Activated CD4-positive, alpha-beta T cell treated with anti-CD3 and anti-CD28 coated beads, Interleukin-2, amount 50 U/mL, for 4 hours (primary cell): ENCODE results near the gene RPL14.

Experiments
- DNase-seq, 2 experiments: peaks; one replicate each; pipeline ENCODE4 v3.0.0-alpha.2; 2020

The RPL14 gene

GRCh38 chr3:40463579-40463978 is 6.4 kb downstream of the RPL14 start:
- DNase-seq: no peak

GRCh38 chr3:40464339-40465110 is 7.4 kb downstream of the RPL14 start:
- DNase-seq: no peak

DNA sequence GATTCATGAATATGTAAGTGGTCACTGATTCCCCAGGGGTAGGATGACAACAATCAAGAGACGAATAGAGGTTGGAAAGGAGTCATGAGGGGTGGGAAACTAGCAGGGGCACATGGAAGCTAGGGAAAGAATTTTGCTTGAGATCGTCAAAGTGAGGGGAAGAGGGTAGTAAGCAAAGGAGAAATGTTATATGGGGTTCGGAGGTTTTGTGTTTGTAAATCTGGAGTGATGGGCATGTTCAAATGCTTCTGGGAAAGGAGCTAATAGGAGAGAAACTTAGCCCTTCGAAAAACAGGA is 7.9 kb downstream of the RPL14 start:
- no peak for DNase-seq

- DNase-seq: no peak
Observed at GRCh38 chr3:40465456-40465855, 8.3 kb downstream of the RPL14 start.

DNA sequence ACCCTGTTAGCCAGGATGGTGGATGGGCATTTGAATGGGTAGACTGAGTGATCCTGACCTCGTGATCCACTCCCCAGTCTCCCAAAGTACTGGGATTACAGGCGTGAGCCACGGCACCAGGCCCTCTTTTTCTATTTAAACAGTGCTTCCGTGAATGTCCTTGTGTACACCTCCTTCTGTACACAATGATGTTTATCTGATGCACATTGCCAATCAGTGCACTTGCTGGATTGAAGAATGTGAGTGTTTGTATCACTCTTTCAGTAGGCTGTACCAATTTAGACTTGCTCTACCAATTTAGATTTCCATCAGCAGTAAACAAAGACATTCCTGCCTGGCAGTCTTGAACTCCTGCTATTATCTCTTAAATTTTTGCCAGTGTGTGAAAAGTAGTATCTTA is 10.9 kb downstream of the RPL14 start:
- no peak for DNase-seq

- no peak for DNase-seq
Observed at GRCh38 chr3:40470701-40471100, 13.6 kb downstream of the RPL14 start.

DNA sequence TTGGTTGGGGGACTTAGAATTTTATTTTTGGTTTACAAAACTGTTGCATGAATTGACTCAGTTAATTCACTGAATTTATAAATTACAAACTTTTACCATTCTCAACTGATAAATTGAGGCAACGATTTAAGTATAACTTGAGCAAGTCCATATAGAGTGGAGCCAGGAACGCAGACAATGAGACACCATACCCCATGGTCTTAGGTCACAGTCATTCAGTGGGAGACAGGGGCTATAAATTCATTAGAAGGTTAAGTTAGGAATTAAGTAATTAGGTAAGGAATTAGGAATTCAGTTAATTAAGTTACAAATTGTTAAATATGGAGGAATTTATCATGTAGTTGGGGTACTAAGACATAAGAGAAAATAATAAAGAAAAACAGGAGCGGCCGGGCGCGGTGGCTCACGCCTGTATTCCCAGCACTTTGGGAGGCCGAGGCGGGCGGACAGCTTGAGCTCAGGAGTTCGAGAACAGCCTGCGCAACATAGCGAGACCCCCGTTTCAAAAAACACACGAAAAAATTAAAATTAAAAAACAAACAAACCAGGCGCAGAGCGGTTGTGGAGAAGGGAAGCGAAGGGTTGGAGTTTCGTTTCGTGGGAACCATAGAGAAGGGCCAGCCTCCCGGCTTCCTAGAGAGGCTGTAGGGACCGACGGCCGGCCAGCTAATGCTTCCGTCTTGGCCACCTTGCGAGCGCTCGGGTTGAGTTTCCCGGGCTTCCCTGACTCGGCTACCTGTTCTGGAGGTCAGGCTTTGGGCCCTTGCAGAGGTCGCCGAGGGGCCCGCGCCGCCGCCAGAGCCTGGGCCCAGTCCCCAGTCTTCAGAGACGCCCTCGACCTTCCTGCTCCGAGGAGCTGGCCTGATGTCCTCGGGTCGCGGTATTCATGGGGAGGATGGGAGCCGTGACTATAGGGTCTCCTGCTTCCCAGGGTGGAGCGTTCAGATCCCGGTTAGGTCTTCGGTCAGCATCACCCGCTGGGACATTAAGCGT is 19.6 kb downstream of the RPL14 start, which contains the start of gene ZNF619:
Gene ZNF619, plus strand, starts transcription at position 645 of the 993 bp plus-strand sequence. CDS start 858 bp downstream, outside the sequence.
- DNase-seq: peak; percentile 32 to 42

GRCh38 chr3:40477666-40478065 is 20.5 kb downstream of the RPL14 start:
- DNase-seq: no peak

DNA sequence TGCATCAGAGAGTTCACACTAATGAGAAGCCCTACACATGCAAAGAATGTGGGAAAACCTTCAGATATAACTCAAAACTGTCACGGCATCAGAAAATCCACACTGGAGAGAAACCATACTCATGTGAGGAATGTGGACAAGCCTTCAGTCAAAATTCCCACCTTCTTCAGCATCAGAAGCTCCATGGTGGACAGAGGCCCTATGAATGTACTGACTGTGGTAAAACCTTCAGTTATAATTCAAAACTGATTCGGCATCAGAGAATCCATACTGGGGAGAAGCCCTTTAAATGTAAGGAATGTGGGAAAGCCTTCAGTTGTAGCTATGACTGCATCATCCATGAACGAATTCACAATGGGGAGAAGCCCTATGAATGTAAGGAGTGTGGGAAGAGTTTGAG is 30.0 kb downstream of the RPL14 start:
- no peak for DNase-seq

GRCh38 chr3:40490916-40491315 is 33.8 kb downstream of the RPL14 start:
- no peak for DNase-seq

- DNase-seq: no peak
Observed at GRCh38 chr3:40494698-40495097, 37.6 kb downstream of the RPL14 start.

- DNase-seq: no peak
Observed at GRCh38 chr3:40497288-40497687, 40.1 kb downstream of the RPL14 start.

DNA sequence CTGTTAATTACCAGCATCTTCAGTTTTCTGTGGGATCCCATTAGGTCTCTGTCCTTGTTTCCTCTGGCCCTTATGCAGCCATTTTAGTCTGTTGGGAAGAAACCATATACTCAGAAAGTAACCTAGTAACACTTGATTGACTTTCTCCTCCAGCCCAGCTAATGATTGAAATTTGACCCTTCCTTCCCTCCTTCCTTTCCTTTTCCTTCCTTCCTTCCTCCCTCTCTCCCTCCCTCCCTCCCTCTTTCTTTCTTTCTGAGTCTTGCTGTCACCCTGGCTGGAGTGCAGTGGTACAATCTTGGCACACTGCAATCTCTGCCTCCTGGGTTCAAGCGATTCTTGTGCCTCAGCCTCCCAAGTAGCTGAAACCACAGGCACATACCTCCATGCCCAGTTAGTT is 42.8 kb downstream of the RPL14 start:
- DNase-seq: no peak

GRCh38 chr3:40502034-40502433 is 44.9 kb downstream of the RPL14 start:
- no peak for DNase-seq

- no peak for DNase-seq
Observed at GRCh38 chr3:40504636-40505430, 47.7 kb downstream of the RPL14 start.

DNA sequence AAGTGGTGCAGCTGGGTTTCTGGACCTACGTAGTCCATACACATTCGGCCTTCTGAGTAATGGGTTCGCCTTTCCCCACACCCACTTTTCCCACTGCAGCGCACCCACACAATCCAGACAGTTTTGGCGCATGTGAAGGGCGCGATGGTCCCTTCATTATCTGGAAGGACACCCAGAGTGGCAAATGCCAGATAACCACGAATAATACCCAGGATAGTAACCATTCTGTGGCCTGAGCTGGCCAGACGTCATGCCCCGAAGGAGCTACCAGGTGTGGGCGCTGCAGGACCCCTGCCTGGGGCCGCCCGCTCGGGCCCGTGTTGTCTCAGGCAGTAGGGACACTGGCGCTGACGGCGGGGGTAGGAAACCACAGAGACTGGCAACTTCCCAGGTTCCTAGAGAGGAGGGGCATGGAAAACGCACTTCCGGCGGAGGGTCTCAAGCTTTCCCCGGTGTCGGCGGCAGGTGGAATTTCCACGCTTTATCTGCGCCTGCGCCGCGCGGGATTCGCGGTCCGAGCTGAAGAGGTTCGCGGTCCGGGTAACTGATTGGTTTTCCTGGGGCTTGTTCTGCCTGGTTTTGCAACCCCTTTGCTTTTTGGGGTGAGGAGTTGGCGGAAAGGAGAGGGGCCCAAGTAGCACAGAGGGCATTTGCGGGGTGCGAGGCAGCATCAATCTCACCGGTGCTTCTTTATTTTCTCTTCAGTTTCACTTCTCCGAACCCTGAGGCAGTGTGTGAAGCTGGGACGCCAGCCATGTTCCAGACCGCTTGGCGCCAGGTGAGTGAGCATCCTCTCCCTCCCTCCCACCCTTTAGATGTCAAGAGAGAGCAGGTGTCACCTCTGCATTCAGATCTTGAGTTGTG is 48.7 kb downstream of the RPL14 start, which contains the start of gene ZNF620:
Gene ZNF620, plus strand, starts transcription at position 441 of the 864 bp plus-strand sequence. Its CDS starts 314 bp downstream, at position 755.
- DNase-seq: peak; percentile 30 to 37

DNA sequence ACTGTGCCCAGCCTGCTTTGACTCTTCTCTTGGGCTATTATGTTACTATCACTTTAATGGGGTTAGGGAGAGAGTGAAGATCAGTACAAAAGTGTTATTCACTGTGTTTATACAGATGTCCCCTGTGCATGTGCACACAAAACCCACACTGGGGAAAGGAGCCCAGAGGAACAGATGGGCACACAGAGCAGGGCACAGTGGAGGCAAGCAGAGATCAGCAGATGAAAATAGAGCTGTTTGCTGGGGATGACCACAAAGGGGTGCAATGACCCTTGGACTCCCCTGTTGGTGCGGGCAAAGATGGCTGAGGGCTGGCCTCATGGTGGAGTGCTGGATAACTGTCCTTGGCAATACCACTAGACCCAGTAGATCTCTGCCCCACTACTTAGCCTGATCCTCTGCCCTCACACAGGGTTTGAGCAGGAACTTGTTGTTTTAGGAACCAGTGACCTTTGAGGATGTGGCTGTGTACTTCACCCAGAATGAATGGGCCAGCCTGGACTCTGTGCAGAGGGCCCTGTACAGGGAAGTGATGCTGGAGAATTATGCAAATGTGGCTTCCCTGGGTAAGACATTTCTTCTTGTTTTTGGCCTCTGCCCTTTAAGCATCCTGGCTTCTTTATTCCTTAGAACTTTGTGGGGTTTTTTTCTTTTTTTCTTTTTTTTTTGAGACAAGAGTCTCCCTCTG is 54.0 kb downstream of the RPL14 start:
- no peak for DNase-seq

- no peak for DNase-seq
Observed at GRCh38 chr3:40516201-40516600, 59.1 kb downstream of the RPL14 start.

- no peak for DNase-seq
Observed at GRCh38 chr3:40518067-40518466, 60.9 kb downstream of the RPL14 start.
